H9 (cell line): ENCODE data around the gene TBL3. TPM values are rescaled to one million over a fixed set of nuclear protein-coding genes. Genes with fewer than 3 reads are reported as not detected.
A peak's percentile ranks its signal among the peaks of the same experiment; 100 is the strongest.

Source experiments
- DNase-seq: peaks from one replicate; pipeline ENCODE4 v3.0.0-alpha.2; 2017
- H2AFZ ChIP-seq: one replicate; pipeline ENCODE4 v1.6.1; 2013; ENCODE audit warnings: mild to moderate bottlenecking, low read length, control low read depth, moderate library complexity
- H2AK5ac ChIP-seq: 2 replicates; pipeline ENCODE4 v1.6.1; 2013; ENCODE audit warnings: low read length, control low read depth, mixed read lengths; ENCODE audit not compliant: insufficient read length
- H2BK120ac ChIP-seq: one replicate; pipeline ENCODE4 v1.6.1; 2013; ENCODE audit warnings: low read depth, mild to moderate bottlenecking, low read length, control low read depth, inconsistent platforms; ENCODE audit not compliant: poor library complexity, severe bottlenecking
- H2BK12ac ChIP-seq: 2 replicates; pipeline ENCODE4 v1.6.1; 2013; ENCODE audit warnings: low read length, control low read depth, mixed read lengths, low read depth; ENCODE audit not compliant: insufficient read length
- H2BK15ac ChIP-seq: 2 replicates; pipeline ENCODE4 v1.6.1; 2013; ENCODE audit warnings: low read depth, low read length, control low read depth
- H2BK20ac ChIP-seq: one replicate; pipeline ENCODE4 v1.6.1; 2013; ENCODE audit warnings: low read depth, mild to moderate bottlenecking, low read length, control low read depth, inconsistent platforms; ENCODE audit not compliant: poor library complexity, severe bottlenecking
- H2BK5ac ChIP-seq: 2 replicates; pipeline ENCODE4 v1.6.1; 2013; ENCODE audit warnings: low read length, control low read depth, mixed read lengths; ENCODE audit not compliant: insufficient read length
- H3K14ac ChIP-seq: 2 replicates; pipeline ENCODE4 v1.6.1; 2013; ENCODE audit warnings: low read length, control low read depth; ENCODE audit not compliant: insufficient read depth
- H3K18ac ChIP-seq: 2 replicates; pipeline ENCODE4 v1.6.1; 2013; ENCODE audit warnings: low read depth, mild to moderate bottlenecking, mixed read lengths, low read length, control low read depth; ENCODE audit not compliant: insufficient read length
- H3K23ac ChIP-seq: 2 replicates; pipeline ENCODE4 v1.6.1; 2013; ENCODE audit warnings: low read length, control low read depth, mixed read lengths, low read depth; ENCODE audit not compliant: insufficient read length
- H3K23me2 ChIP-seq: 2 replicates; pipeline ENCODE4 v1.6.1; 2013; ENCODE audit warnings: low read depth, mild to moderate bottlenecking, mixed read lengths, low read length, control low read depth; ENCODE audit not compliant: insufficient read length, poor library complexity, severe bottlenecking
- H3K27ac ChIP-seq: 2 replicates; pipeline ENCODE4 v1.5.1; 2013; ENCODE audit warnings: low read length, control low read depth, mixed read lengths, low read depth; ENCODE audit not compliant: insufficient read length
- H3K27me3 ChIP-seq: 2 replicates; pipeline ENCODE4 v1.6.1; 2013; ENCODE audit warnings: low read length, control low read depth, inconsistent platforms; ENCODE audit not compliant: insufficient read depth
- H3K4ac ChIP-seq: 2 replicates; pipeline ENCODE4 v1.6.1; 2013; ENCODE audit warnings: low read depth, mild to moderate bottlenecking, control low read depth, inconsistent platforms, low read length, moderate library complexity
- H3K4me1 ChIP-seq: 2 replicates; pipeline ENCODE4 v1.6.1; 2013; ENCODE audit warnings: low read length, control low read depth, inconsistent platforms; ENCODE audit not compliant: insufficient read depth
- H3K4me2 ChIP-seq: 2 replicates; pipeline ENCODE4 v1.6.1; 2013; ENCODE audit warnings: low read length, control low read depth, mixed read lengths; ENCODE audit not compliant: insufficient read length, insufficient read depth
- H3K56ac ChIP-seq: 2 replicates; pipeline ENCODE4 v1.6.1; 2013; ENCODE audit warnings: low read depth, mild to moderate bottlenecking, mixed read lengths, low read length, control low read depth; ENCODE audit not compliant: insufficient read length
- H3K79me1 ChIP-seq: 2 replicates; pipeline ENCODE4 v1.6.1; 2013; ENCODE audit warnings: low read depth, mild to moderate bottlenecking, moderate library complexity, low read length, control low read depth, inconsistent platforms; ENCODE audit not compliant: insufficient read depth, poor library complexity, severe bottlenecking
- H3K79me2 ChIP-seq: 2 replicates; pipeline ENCODE4 v1.6.1; 2013; ENCODE audit warnings: low read length, control low read depth, inconsistent platforms; ENCODE audit not compliant: insufficient read depth
- H3K9ac ChIP-seq: 2 replicates; pipeline ENCODE4 v1.6.1; 2013; ENCODE audit warnings: low read length, control low read depth, mixed read lengths; ENCODE audit not compliant: insufficient read length; ENCODE audit errors: extremely low read depth
- H3K9me3 ChIP-seq: one replicate; pipeline ENCODE4 v1.6.1; 2013; ENCODE audit warnings: low read depth, low read length, inconsistent platforms; ENCODE audit not compliant: control insufficient read depth
- H3T11ph ChIP-seq: one replicate; pipeline ENCODE4 v1.6.1; 2013; ENCODE audit warnings: mild to moderate bottlenecking, low read length, control low read depth, inconsistent platforms
- H4K20me1 ChIP-seq: one replicate; pipeline ENCODE4 v1.6.1; 2013; ENCODE audit not compliant: control insufficient read depth, insufficient read length, insufficient read depth
- H4K5ac ChIP-seq: 2 replicates; pipeline ENCODE4 v1.6.1; 2013; ENCODE audit warnings: low read depth, mild to moderate bottlenecking, mixed read lengths, low read length, control low read depth; ENCODE audit not compliant: insufficient read length
- H4K8ac ChIP-seq: replicated peaks from 2 replicates; pipeline ENCODE4 v1.6.1; 2013; ENCODE audit warnings: low read length, control low read depth, mixed read lengths, low read depth; ENCODE audit not compliant: insufficient read length
- H4K91ac ChIP-seq: 2 replicates; pipeline ENCODE4 v1.6.1; 2013; ENCODE audit warnings: low read depth, mild to moderate bottlenecking, moderate library complexity, mixed read lengths, low read length, control low read depth; ENCODE audit not compliant: insufficient read length
- H3K27ac Mint-ChIP-seq, 3 experiments: 2 replicates in 2 of 3; 3 replicates in 1 of 3; pipeline ENCODE4 v1.8.0; 2020 to 2021; ENCODE audit warnings: mixed read lengths in 3 of 3, mild to moderate bottlenecking in 1 of 3, moderate library complexity in 1 of 3
- H3K27me3 Mint-ChIP-seq: 2 replicates; pipeline ENCODE4 v1.8.0; 2021; ENCODE audit warnings: low read depth, mild to moderate bottlenecking, moderate library complexity, mixed read lengths
- H3K36me3 Mint-ChIP-seq, 3 experiments: 2 replicates in 2 of 3; 3 replicates in 1 of 3; pipeline ENCODE4 v1.8.0; 2020 to 2021; ENCODE audit warnings: low read depth in 3 of 3, mixed read lengths in 3 of 3; ENCODE audit not compliant: insufficient read depth in 1 of 3
- H3K4me1 Mint-ChIP-seq, 2 experiments: 2 replicates each; pipeline ENCODE4 v1.8.0; 2020; ENCODE audit warnings: mixed read lengths in 2 of 2
- H3K4me3 Mint-ChIP-seq, 2 experiments: 2 replicates in 1 of 2; 3 replicates in 1 of 2; pipeline ENCODE4 v1.8.0; 2020 to 2021; ENCODE audit warnings: mild to moderate bottlenecking in 2 of 2, mixed read lengths in 2 of 2, moderate library complexity in 1 of 2
- H3K9me3 Mint-ChIP-seq, 2 experiments: 2 replicates in 1 of 2; 3 replicates in 1 of 2; pipeline ENCODE4 v1.8.0; 2020; ENCODE audit warnings: mild to moderate bottlenecking in 2 of 2, mixed read lengths in 2 of 2, moderate library complexity in 1 of 2
- WGBS: extraction: QIAGEN DNeasy Blood & Tissue Kit; methylation state at CpG from one replicate; pipeline ENCODE4 v1.1.7; 2013; ENCODE audit warnings: missing lambda C conversion rate, low lambda C conversion rate, mixed read lengths; ENCODE audit not compliant: insufficient read length; ENCODE audit errors: extremely low coverage; 5-methylcytosine and 5-hydroxymethylcytosine counted together
- total RNA-seq: library from RNA; stranded (reverse); gene quantifications from 2 replicates; pipeline ENCODE4 v1.2.1, GENCODE V29; 2021
- TF ChIP-seq, protein P1 (sequence below): fragments of 200-600 bp; sonication (generic); conservative IDR thresholded peaks from 3 replicates; pipeline ENCODE4 v1.8.0; 2021; ENCODE audit warnings: antibody characterized with exemption, mild to moderate bottlenecking

Gene TBL3
- total RNA-seq, 1 experiment from 2014 or later, result 54.0 TPM

DNA sequence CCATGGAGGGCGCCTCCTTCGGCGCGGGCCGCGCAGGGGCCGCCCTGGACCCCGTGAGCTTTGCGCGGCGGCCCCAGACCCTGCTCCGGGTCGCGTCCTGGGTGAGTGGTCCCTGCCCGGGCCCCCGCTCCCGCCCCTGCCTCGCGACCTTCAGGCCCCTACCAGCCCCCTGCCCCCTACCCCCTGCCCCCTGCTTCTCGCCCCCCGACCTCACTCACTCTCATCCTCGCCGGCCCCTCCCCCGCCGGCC is 18.2 kb downstream of the TBL3 start:
- no peak overlapping the region; the same call in 1 of the 2 replicates for H3K14ac ChIP-seq
- H3K27ac Mint-ChIP-seq, result no peak overlapping the region
- no peak overlapping the region for H2BK5ac ChIP-seq
- peaks cover 19 to 23% of the 10 kb centered on the region in 2 experiments for H3K4me1 Mint-ChIP-seq
- H3K4me1 ChIP-seq, result no peaks in the 10 kb centered on the region; the same call in 1 of the 2 replicates
- peak overlapping the region; percentile 35 to 66; a peak in 2 of 5 replicates for H3K4me3 Mint-ChIP-seq
- H2AK5ac ChIP-seq, result no peak overlapping the region
- H3K4ac ChIP-seq, result no peak overlapping the region
- no peak overlapping the region for H3K18ac ChIP-seq
- H4K8ac ChIP-seq, result no peak overlapping the region
- H4K5ac ChIP-seq, result no peak overlapping the region
- H3K56ac ChIP-seq, result no peak overlapping the region
- peak overlapping the region; percentile 53 for H3K4me2 ChIP-seq
- H3K79me2 ChIP-seq, result no peaks in the 10 kb centered on the region
- TF ChIP-seq, protein P1, sequence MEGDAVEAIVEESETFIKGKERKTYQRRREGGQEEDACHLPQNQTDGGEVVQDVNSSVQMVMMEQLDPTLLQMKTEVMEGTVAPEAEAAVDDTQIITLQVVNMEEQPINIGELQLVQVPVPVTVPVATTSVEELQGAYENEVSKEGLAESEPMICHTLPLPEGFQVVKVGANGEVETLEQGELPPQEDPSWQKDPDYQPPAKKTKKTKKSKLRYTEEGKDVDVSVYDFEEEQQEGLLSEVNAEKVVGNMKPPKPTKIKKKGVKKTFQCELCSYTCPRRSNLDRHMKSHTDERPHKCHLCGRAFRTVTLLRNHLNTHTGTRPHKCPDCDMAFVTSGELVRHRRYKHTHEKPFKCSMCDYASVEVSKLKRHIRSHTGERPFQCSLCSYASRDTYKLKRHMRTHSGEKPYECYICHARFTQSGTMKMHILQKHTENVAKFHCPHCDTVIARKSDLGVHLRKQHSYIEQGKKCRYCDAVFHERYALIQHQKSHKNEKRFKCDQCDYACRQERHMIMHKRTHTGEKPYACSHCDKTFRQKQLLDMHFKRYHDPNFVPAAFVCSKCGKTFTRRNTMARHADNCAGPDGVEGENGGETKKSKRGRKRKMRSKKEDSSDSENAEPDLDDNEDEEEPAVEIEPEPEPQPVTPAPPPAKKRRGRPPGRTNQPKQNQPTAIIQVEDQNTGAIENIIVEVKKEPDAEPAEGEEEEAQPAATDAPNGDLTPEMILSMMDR, result no peak
- WGBS, result no CpG with 5 or more reads among the region's 25 CpGs
- H3K27ac ChIP-seq, result no peak overlapping the region
- H3T11ph ChIP-seq, result no peak overlapping the region
- H3K27me3 Mint-ChIP-seq, result peaks cover 42% of the 10 kb centered on the region
- peaks cover 2% of the 10 kb centered on the region for H4K20me1 ChIP-seq
- H2BK15ac ChIP-seq, result no peak overlapping the region
- DNase-seq, result no peak
- no peak overlapping the region for H2BK20ac ChIP-seq
- no peak overlapping the region for H2AFZ ChIP-seq
- H2BK12ac ChIP-seq, result no peak overlapping the region
- no peak overlapping the region for H3K23ac ChIP-seq
- no peaks in the 10 kb centered on the region; a peak in 1 of 5 replicates for H3K9me3 Mint-ChIP-seq
- no peaks in the 10 kb centered on the region for H3K9me3 ChIP-seq
- H3K9ac ChIP-seq, result no peak overlapping the region
- H3K27me3 ChIP-seq, result peaks cover 15% of the 10 kb centered on the region; the same call in 1 of the 2 replicates
- peaks cover 19% of the 10 kb centered on the region for H3K23me2 ChIP-seq
- H2BK120ac ChIP-seq, result no peak overlapping the region
- no peak overlapping the region for H4K91ac ChIP-seq
- no peaks in the 10 kb centered on the region for H3K79me1 ChIP-seq
- H3K36me3 Mint-ChIP-seq, result peaks cover 0 to 20% (median 15%) of the 10 kb centered on the region in 3 experiments; a peak in 6 of 7 replicates
